Activated naive CD8-positive, alpha-beta T cell treated with anti-CD3 and anti-CD28 coated beads for 36 hours (primary cell): ENCODE data around the gene TMEM141. TPM values are rescaled to one million over a fixed set of nuclear protein-coding genes. Genes with fewer than 3 reads are reported as not detected.

Experiments
- DNase-seq: peaks from one replicate; pipeline ENCODE4 v3.0.0; 2021
- H3K27ac Mint-ChIP-seq: one replicate; pipeline ENCODE4 v1.8.0; 2022; ENCODE audit warnings: mild to moderate bottlenecking, moderate library complexity, mixed read lengths
- H3K27me3 Mint-ChIP-seq: one replicate; pipeline ENCODE4 v1.8.0; 2022; ENCODE audit warnings: mild to moderate bottlenecking, mixed read lengths
- H3K36me3 Mint-ChIP-seq: one replicate; pipeline ENCODE4 v1.8.0; 2021; ENCODE audit warnings: mild to moderate bottlenecking, mixed read lengths
- H3K4me1 Mint-ChIP-seq: one replicate; pipeline ENCODE4 v1.8.0; 2021; ENCODE audit warnings: mixed read lengths
- H3K4me3 Mint-ChIP-seq: one replicate; pipeline ENCODE4 v1.8.0; 2022; ENCODE audit warnings: mild to moderate bottlenecking, moderate library complexity, mixed read lengths
- H3K9me3 Mint-ChIP-seq: one replicate; pipeline ENCODE4 v1.8.0; 2022; ENCODE audit warnings: mixed read lengths
- total RNA-seq, 2 experiments: library from RNA; stranded (reverse); gene quantifications; one replicate each; pipeline ENCODE4 v1.2.3, GENCODE V29; 2021

Gene TMEM141
- total RNA-seq, 2 experiments from 2014 or later, result 49.3 to 49.6 TPM

DNA sequence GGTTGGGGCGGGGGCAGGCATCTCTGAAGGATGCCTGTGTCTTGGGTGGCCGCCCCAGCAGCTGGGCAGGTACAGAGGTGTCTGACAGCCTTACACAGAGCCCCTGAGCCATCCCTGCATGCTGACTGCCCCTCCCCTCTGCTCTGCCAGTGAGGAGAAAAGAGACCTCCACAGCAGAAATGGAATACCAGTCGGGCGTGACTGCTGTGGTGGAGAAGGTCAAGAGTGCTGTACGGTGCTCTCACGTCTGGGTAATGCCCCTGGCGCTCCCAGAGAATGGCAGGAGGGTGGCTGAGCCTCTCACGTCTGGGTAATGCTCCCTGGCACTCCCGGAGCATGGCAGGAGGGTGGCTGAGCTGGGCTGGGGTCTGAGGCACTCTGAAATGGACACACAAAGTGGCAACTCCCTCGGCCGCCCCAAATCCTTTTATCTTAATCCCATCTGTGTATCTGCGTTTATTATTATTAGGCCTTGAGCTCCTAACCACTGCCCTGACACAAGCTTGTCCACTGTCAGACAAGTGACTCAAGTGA, 14.1 kb downstream of the TMEM141 start:
- Mint-ChIP-seq H3K9me3 (no peaks in the 10 kb centered on the region), H3K36me3 (peaks cover 13% of the 10 kb centered on the region), H3K4me3 (no peak overlapping the region), H3K4me1 (peaks cover 37% of the 10 kb centered on the region), H3K27ac (no peak overlapping the region), H3K27me3 (peaks cover 10% of the 10 kb centered on the region)
- DNase-seq, result no peak

DNA sequence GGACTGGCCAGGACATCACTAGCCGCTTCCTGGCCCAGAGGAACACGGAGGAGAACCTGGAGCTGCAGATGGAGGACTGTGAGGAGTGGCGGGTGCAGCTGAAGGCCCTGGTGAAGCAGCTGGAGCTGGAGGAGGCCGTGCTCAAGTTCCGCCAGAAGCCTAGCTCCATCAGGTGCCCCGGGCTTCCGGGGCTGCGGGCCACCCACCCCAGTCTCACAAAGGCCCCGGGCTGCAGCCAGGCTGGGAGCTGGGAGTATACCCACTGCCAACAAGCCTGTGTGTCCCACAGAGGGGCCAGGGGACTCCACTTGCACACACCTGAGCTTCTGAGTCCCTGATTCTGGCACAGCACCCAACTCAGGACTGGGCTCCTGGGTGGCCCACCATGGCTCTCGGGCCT, 14.9 kb downstream of the TMEM141 start:
- peaks cover 33% of the 10 kb centered on the region for H3K4me1 Mint-ChIP-seq
- DNase-seq, result no peak
- no peak overlapping the region for H3K27ac Mint-ChIP-seq
- H3K4me3 Mint-ChIP-seq, result peak overlapping the region; percentile 83
- H3K36me3 Mint-ChIP-seq, result peaks cover 17% of the 10 kb centered on the region
- no peaks in the 10 kb centered on the region for H3K9me3 Mint-ChIP-seq
- H3K27me3 Mint-ChIP-seq, result peaks cover 10% of the 10 kb centered on the region

DNA sequence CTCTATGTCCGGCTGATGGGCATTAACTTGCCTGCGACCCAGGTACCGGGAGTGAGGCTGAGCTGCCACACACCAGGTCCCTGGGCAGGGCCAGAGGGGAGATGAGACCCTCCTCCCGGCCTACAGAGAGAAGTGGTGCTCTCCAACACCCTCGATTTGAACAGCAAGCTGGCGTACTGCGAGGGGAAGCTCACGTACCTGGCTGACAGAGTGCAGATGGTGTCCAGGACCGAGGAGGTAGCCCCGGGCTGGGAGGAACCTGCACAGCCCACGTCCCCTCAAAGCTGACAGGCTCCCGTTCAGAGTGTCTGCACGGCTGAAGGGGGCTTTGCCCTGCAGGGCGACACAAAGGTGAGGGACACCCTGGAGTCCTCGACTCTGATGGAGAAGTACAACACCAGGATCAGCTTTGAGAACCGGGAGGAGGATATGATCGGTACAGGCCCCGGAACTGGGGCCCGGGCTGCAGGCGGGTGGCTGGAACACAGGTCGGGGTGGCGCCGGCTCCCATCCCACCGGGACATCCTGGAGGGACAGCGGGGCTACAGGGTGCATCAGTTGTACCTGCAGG, 15.6 kb downstream of the TMEM141 start:
- H3K36me3 Mint-ChIP-seq, result peaks cover 17% of the 10 kb centered on the region
- peak overlapping the region; percentile 88 for H3K27ac Mint-ChIP-seq
- H3K27me3 Mint-ChIP-seq, result peaks cover 4% of the 10 kb centered on the region
- peaks cover 33% of the 10 kb centered on the region for H3K4me1 Mint-ChIP-seq
- H3K4me3 Mint-ChIP-seq, result peak overlapping the region; percentile 83
- H3K9me3 Mint-ChIP-seq, result no peaks in the 10 kb centered on the region
- no peak for DNase-seq

DNA sequence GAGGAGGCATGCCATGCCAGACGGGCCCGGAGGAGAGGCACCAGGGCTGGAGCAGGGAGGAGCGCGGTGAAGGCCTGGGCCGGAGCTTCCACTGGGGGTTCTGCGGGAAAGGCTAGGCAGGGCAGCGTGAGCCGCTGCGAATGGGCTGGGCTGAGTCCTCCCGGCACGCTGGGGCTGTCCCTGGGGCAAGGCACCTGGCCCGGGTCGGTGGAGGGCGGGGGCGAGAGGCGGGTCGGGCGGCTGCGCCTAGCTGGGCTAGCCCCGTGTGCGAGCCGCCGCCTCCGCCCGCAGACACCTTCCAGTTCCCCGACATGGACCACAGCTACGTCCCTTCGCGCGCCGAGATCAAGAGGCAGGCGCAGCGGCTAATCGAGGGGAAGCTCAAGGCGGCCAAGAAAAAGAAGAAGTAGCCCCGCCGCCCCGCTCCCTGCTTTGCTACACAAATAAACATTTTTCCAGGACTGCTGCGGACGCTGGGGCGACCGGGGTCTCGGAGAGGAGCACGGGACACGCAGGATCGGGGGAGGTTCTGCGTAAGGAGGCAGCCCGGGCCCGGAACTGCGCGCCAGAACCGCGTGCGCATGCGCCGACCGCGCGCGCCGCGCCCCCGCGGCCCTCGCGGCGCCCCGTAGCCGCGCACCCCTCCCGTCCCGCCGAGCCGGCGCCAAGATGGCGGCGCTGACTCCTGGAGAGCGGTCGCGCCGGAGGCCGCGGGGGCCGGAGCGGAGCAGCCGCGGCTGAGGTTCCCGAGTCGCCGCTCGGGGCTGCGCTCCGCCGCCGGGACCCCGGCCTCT, 16.3 kb downstream of the TMEM141 start, which contains the start of gene RABL6:
TSS of gene RABL6 (plus strand) at position 668 of the 794 bp plus-strand sequence. CDS start 249 bp downstream, outside the sequence.
- H3K4me3 Mint-ChIP-seq, result peak within 1 kb of the TSS; percentile 83

DNA sequence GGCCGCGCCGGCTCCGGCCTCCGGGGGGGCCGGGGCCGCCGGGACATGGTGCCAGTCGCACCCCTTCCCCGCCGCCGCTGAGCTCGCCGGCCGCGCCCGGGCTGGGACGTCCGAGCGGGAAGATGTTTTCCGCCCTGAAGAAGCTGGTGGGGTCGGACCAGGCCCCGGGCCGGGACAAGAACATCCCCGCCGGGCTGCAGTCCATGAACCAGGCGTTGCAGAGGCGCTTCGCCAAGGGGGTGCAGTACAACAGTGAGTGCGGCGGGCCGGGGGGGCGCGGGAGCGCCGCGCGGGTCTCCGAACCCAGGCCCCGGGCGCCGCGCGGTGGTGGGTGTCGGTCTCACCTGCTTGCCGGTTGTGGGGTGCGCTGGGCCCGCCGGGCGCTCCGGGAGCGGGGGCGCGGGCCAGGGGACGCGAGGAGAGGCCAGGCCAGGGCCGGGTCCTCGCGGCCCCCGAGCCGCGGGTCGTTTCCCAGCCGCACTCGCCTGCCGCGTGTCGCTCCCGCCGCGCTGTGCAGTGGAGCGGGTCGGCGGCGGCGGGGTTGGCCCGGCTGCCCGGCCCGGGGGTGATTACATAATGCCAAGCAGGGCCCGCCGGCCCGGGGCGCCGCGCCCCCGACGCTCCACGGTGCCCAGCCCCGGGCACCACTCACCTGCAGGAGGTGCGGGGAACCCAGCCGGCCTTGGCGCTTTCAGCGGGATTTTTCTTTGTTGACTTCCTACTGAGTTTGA, 17.1 kb downstream of the TMEM141 start:
- H3K27ac Mint-ChIP-seq, result peak overlapping the region; percentile 75
- DNase-seq, result peak; percentile 52
- H3K4me3 Mint-ChIP-seq, result peak overlapping the region; percentile 79
- no peaks in the 10 kb centered on the region for H3K9me3 Mint-ChIP-seq
- H3K36me3 Mint-ChIP-seq, result peaks cover 26% of the 10 kb centered on the region
- H3K27me3 Mint-ChIP-seq, result no peaks in the 10 kb centered on the region
- H3K4me1 Mint-ChIP-seq, result peaks cover 40% of the 10 kb centered on the region

More for the DNA sequence above, 16.3 kb downstream of the TMEM141 start, which contains the start of gene RABL6:
- Mint-ChIP-seq H3K27ac (peak within 1 kb of the TSS; percentile 88), H3K27me3 (no peaks in the 10 kb centered on the region), H3K36me3 (peaks cover 19% of the 10 kb centered on the region), H3K4me1 (peaks cover 35% of the 10 kb centered on the region), H3K9me3 (no peaks in the 10 kb centered on the region)
- DNase-seq, result peak; percentile 90

DNA sequence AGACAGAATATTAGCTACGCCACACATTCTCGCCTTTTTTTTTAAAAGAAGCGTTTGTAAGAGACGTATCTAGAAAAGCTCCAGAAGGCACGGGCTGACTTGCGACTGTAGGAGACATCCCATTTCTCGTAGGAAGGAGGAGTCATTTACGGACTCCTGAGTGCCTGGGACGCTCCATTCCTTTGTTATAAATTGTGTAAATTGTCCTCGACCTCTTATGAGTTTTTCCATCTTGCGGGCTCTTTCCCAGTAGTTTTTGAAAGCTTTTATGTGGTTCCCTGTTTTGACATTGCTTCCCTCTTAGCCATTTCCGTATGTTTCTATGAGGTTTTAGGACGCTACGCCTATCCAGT, 17.6 kb downstream of the TMEM141 start:
- peaks cover 31% of the 10 kb centered on the region for H3K36me3 Mint-ChIP-seq
- H3K9me3 Mint-ChIP-seq, result no peaks in the 10 kb centered on the region
- no peak for DNase-seq
- peak overlapping the region; percentile 75 for H3K27ac Mint-ChIP-seq
- peaks cover 40% of the 10 kb centered on the region for H3K4me1 Mint-ChIP-seq
- H3K27me3 Mint-ChIP-seq, result no peaks in the 10 kb centered on the region
- H3K4me3 Mint-ChIP-seq, result peak overlapping the region; percentile 79

DNA sequence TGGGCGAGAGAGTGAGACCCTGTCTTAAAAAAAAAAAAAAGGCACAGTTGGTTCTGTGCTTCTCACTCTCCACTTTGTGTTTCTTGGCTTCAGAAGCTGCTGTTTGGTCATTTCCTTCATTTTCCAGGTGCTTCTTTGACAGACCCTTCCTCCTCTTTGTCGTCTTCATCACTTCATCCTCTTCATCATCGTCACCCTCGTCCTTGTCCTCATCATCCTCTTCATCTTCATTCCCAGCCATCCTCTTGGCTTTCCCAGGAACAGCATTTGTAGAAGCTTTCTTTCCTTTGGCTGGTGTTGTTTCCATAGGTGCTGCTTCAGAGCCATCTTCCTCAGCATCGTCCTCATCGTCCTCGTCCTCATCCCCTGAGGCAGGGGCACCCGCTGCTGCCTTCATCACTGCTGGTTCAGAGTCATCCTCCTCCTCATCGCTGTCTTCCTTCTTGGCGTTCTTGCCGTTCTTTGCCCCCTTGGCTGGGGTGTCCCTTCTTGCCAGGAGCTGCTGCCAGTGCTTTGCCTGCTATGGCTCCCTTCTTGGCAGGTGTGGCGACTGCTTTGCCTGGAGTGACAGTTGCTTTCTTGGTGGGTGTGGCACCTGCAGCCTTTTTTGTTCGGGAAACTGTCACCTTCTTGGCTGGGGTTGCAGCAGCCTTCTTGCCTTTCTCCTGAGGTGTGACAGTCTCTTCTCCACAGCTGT, 23.7 kb downstream of the TMEM141 start:
- Mint-ChIP-seq H3K27ac (no peak overlapping the region), H3K4me3 (no peak overlapping the region), H3K36me3 (peaks cover 35% of the 10 kb centered on the region), H3K27me3 (no peaks in the 10 kb centered on the region), H3K9me3 (no peaks in the 10 kb centered on the region), H3K4me1 (peaks cover 19% of the 10 kb centered on the region)
- no peak for DNase-seq

DNA sequence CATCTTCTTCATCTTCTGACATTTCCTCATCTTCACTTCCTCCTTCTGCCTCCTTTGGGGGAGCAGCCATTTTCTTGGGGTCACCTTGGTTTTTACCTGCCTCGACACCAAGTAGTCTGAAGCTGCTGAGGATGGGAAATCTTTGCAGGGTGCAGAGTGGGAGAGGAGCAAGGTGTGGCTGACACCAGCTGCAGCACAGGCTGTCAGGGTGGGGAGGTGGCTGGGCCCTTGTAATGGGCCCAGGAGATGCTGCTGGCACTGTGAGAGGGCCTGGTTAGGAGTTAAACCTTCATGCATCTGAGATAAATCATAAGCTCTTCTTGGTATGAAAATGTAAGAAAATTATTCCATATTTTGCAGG, 24.3 kb downstream of the TMEM141 start:
- H3K27me3 Mint-ChIP-seq, result no peaks in the 10 kb centered on the region
- no peak overlapping the region for H3K27ac Mint-ChIP-seq
- peaks cover 16% of the 10 kb centered on the region for H3K4me1 Mint-ChIP-seq
- no peak overlapping the region for H3K4me3 Mint-ChIP-seq
- H3K9me3 Mint-ChIP-seq, result no peaks in the 10 kb centered on the region
- no peak for DNase-seq
- peaks cover 31% of the 10 kb centered on the region for H3K36me3 Mint-ChIP-seq

DNA sequence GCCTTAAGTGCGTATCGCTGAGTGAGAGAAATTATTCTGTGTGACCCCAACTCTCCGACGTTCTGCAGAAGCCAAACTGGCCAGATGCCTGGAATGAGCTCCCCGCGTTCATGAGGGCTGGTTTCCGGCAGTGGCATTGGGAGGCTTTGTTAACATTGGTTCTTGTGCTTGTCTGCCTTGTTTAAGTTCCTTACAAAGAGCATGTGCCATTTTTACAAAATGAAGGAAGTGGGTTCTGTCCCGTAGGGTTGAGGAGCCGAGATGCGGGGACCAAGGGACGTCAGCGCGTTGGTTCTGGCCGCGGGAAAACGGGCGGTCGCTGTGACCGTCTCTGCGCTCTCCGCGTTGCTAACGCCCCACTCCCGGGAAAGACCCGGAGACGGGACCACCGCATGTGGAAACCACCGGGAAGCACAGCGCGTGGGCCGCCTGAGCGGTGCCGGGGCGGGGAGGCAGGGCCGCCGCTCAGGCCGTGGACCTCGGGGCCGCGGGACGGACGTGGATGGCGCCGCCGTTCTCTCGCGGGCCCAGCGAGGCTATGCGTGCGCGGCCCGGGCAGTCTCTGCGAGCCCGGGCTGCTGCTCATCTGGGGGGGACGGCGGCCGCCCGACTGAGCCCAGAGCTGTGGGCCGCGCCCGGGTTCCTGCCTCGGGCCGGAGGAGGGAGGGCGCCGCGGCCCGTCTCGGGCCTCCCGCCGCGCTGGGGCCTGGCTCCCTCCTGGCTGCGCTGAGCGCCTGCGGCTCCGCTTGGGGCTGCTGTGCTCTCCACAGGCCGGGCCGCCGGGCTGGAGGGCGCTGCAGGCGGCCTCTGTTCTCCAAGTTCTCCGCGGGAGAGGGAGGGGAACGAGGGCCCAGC, 30.1 kb downstream of the TMEM141 start:
- Mint-ChIP-seq H3K27ac (no peak overlapping the region), H3K27me3 (no peaks in the 10 kb centered on the region), H3K36me3 (peaks cover 10% of the 10 kb centered on the region)

DNA sequence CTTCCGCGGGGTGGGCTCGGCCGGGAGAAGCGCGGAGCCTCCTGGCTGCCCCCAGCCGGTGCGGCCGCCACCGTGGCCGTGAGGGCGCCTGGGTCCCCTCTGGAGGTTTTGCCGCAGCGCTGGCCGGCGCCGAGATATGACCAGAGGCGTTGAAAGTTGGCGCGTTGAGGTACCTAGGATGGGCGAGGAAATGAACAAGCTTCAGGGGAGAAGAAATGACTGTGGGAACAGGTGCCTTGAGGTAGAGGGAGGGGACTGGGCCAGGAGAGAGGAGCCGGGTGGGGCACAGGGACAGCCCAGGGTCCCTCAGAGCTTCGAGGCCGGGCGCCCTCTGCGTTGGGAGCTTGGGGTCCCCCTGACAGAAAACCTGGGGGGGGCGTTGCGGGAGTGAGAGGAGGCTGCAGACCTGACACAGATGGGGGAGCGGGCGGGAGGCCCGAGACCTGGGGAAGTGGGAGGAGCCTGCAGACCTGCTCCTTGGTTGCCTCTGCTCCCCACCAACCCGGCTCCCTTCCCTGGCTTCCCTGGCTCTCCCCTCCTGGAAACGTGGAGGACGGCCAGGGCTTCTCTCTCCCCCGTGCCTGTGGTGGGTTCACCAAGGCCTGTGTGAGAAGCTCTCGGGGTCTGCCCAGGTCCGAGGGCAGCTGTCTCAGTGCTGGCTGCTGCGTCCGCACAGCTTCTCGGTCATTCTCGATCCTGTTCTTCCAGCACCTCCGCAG, 30.8 kb downstream of the TMEM141 start:
- DNase-seq, result no peak
- H3K27me3 Mint-ChIP-seq, result no peaks in the 10 kb centered on the region
- H3K9me3 Mint-ChIP-seq, result no peaks in the 10 kb centered on the region
- H3K4me1 Mint-ChIP-seq, result peaks cover 6% of the 10 kb centered on the region
- no peak overlapping the region for H3K4me3 Mint-ChIP-seq
- H3K27ac Mint-ChIP-seq, result no peak overlapping the region
- peaks cover 6% of the 10 kb centered on the region for H3K36me3 Mint-ChIP-seq

More for the DNA sequence above, 30.1 kb downstream of the TMEM141 start:
- no peaks in the 10 kb centered on the region for H3K9me3 Mint-ChIP-seq
- H3K4me3 Mint-ChIP-seq, result peak overlapping the region; percentile 3
- no peak for DNase-seq
- H3K4me1 Mint-ChIP-seq, result peaks cover 6% of the 10 kb centered on the region

DNA sequence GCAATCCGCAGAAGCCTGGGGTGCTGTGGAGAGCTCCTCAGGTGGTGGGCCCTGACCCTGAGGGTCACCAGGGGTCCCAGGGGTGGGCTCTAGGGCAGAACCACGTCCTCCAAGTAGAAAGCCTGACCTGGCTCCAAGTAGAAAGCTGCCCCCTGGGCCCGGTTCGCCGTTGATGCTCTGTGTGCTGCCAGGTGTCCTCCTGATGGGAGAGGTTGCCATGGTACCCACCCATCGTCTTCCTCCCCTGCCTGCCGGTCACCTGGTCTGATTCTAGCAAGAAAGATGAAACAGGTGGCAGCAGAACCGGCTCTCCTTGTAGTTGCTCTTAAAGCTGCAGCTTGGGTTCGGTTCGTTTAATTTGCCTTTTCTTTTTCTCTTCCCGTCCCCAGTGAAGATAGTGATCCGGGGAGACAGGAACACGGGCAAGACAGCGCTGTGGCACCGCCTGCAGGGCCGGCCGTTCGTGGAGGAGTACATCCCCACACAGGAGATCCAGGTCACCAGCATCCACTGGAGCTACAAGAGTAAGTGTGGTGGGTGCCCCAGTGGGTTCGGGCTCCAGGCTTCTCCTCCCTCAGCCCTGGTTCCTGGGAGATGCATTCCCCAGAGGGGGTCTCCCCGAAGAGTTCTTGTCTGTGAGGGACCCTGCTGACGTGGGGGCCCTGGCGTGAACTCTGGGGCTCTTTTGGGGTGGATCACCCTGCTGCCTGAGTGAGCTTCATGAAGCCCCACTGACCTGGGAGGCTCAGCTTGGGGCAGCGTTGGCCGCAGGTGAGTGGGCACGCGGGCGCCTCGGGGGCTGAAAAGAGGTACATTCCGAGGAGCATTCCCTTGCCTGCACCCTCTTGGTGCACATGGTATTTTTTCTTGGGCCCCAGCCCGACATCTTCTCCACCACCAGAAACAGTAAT, 32.2 kb downstream of the TMEM141 start:
- H3K4me3 Mint-ChIP-seq, result no peak overlapping the region
- H3K4me1 Mint-ChIP-seq, result peaks cover 6% of the 10 kb centered on the region
- DNase-seq, result no peak
- H3K9me3 Mint-ChIP-seq, result no peaks in the 10 kb centered on the region
- H3K27me3 Mint-ChIP-seq, result no peaks in the 10 kb centered on the region
- peaks cover 3% of the 10 kb centered on the region for H3K36me3 Mint-ChIP-seq
- no peak overlapping the region for H3K27ac Mint-ChIP-seq

DNA sequence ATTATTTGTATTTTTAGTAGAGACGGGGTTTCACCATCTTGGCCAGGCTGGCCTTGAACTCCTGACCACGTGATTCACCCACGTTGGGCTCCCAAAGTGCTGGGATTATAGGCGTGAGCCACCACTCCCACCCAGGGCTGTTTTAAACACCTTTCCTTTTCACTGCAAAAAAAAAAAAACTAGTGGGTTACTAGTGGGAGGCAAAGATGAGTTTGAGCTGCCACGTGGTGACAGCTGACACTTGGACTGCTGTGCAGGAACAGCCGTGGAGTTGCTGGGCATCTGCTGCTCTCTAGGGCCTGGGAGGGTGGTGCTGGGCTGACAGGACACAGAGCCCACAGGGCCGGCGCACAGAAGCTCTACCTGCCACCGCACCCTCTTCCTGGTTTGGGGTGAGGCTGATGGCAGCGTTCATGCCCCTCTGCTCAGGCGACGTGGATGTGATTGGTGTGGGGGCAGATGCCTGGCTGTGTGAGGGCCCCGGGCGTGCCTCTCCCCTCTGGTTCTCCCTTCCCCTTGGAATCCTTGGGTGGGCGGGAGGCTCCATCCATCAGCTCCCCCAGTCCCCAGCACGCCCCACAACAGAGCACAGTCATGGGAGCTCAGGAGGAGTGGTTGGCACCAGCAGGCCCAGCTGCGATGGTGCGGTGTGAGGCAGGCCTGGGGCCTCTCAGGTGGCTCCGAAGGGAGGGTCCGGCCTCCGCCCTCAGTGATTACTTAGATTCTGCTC, 33.5 kb downstream of the TMEM141 start:
- H3K36me3 Mint-ChIP-seq, result peaks cover 5% of the 10 kb centered on the region
- H3K4me1 Mint-ChIP-seq, result peaks cover 6% of the 10 kb centered on the region
- H3K27ac Mint-ChIP-seq, result no peak overlapping the region
- no peaks in the 10 kb centered on the region for H3K27me3 Mint-ChIP-seq
- no peaks in the 10 kb centered on the region for H3K9me3 Mint-ChIP-seq
- DNase-seq, result no peak
- no peak overlapping the region for H3K4me3 Mint-ChIP-seq
